HCT116 (cell line): Measurements from ENCODE around the gene SLCO2B1. TPM values are rescaled to one million over a fixed set of nuclear protein-coding genes. Genes with fewer than 3 reads are reported as not detected.

ENCODE experiments used
- ATAC-seq: fragments of 200-7000 bp; cut with Tn5 transposase; 2 replicates; pipeline ENCODE4 v1.9.1; 2020; ENCODE audit warnings: mild to moderate bottlenecking, moderate library complexity
- BruUV-seq: library from RNA; stranded (reverse); fragments of 400-500 nt; replicated peaks from 2 replicates; lab custom pipeline; 2021; lab: Mats Ljungman, UMichigan
- CTCF ChIA-PET: fragments of 300-600 bp; sonication (Branson Sonifier 250); formaldehyde crosslinking; loops from one replicate; lab custom pipeline; 2021; ENCODE audit warnings: antibody characterized with exemption; lab: Charles Lee
- POLR2A ChIA-PET: fragments of 300-600, 350-600 bp; sonication (Branson Sonifier 250); formaldehyde crosslinking; loops from one replicate; lab custom pipeline; 2021; ENCODE audit warnings: antibody characterized with exemption; lab: Charles Lee
- RAD21 ChIA-PET, 2 experiments: fragments of 300-600 bp; sonication (Branson Sonifier 250); formaldehyde crosslinking; loops; one replicate each; lab custom pipeline; 2023; ENCODE audit warnings: low total read pairs in 2 of 2; ENCODE audit not compliant: uncharacterized antibody in 2 of 2, unreplicated experiment in 2 of 2, low non-redundant PET in 1 of 2; lab: Charles Lee
- DNase-seq: peaks from one replicate; pipeline ENCODE4 v3.0.0-alpha.2; 2010; ENCODE audit warnings: low read depth, low spot score
- H2AFZ ChIP-seq: fragments of 200-600 bp; shearing (Covaris generic), sonication (generic); 2 replicates; pipeline ENCODE4 v1.6.1; 2017; ENCODE audit warnings: low read depth, mixed run types, mixed read lengths, antibody characterized with exemption, low read length; ENCODE audit not compliant: poor library complexity, severe bottlenecking
- H3K27ac ChIP-seq: 2 replicates; pipeline ENCODE4 v1.5.1; 2012; ENCODE audit warnings: low read depth, low read length
- H3K27me3 ChIP-seq: fragments of 200-600 bp; sonication (generic); 2 replicates; pipeline ENCODE4 v1.6.1; 2016; ENCODE audit warnings: mixed run types, low read length, mixed read lengths; ENCODE audit not compliant: insufficient read depth
- H3K36me3 ChIP-seq, 2 experiments: fragments of 200-500 bp in 1 of 2; fragments of 200-600 bp in 1 of 2; sonication (Bioruptor generic) in 1 of 2; sonication (generic) in 1 of 2; 2 replicates each; pipeline versions ENCODE4 v1.5.1 to v1.6.1; 2014 to 2016; ENCODE audit warnings: low read length in 2 of 2, inconsistent platforms in 1 of 2, mixed read lengths in 1 of 2, mixed run types in 1 of 2; ENCODE audit not compliant: insufficient read depth in 2 of 2, control insufficient read depth in 1 of 2
- H3K4me1 ChIP-seq, 2 experiments: fragments of 200-600 bp in 1 of 2; sonication (generic) in 1 of 2; 2 replicates each; pipeline versions ENCODE4 v1.5.1 to v1.6.1; 2012 to 2017; ENCODE audit warnings: low read length in 2 of 2, inconsistent platforms in 1 of 2, mild to moderate bottlenecking in 1 of 2, mixed read lengths in 1 of 2, mixed run types in 1 of 2, moderate library complexity in 1 of 2; ENCODE audit not compliant: insufficient read depth in 2 of 2, control insufficient read depth in 1 of 2
- H3K4me2 ChIP-seq: fragments of 200-600 bp; sonication (generic); 2 replicates; pipeline ENCODE4 v1.6.1; 2017; ENCODE audit warnings: mixed run types, low read length, mixed read lengths
- H3K4me3 ChIP-seq, 2 experiments: fragments of 200-600 bp in 1 of 2; sonication (generic) in 1 of 2; replicated peaks in 1 of 2; 2 replicates each; pipeline ENCODE4 v1.5.1; 2011 to 2016; ENCODE audit warnings: low read length in 2 of 2, control low read depth in 1 of 2, low read depth in 1 of 2, mild to moderate bottlenecking in 1 of 2, mixed read lengths in 1 of 2, mixed run types in 1 of 2
- H3K79me2 ChIP-seq: fragments of 200-600 bp; sonication (generic); 2 replicates; pipeline ENCODE4 v1.6.1; 2017; ENCODE audit warnings: mild to moderate bottlenecking, mixed run types, low read length, moderate library complexity, mixed read lengths; ENCODE audit not compliant: insufficient read depth
- H3K9ac ChIP-seq: fragments of 200-600 bp; sonication (generic); 2 replicates; pipeline ENCODE4 v1.6.1; 2016; ENCODE audit warnings: low read length, mixed read lengths
- H3K9me2 ChIP-seq: fragments of 200-600 bp; sonication (generic), shearing (Covaris generic); 2 replicates; pipeline ENCODE4 v1.6.1; 2017; ENCODE audit warnings: mixed run types, mild to moderate bottlenecking, moderate library complexity; ENCODE audit not compliant: insufficient read depth
- H3K9me3 ChIP-seq, 2 experiments: fragments of 200-500 bp in 1 of 2; fragments of 200-600 bp in 1 of 2; sonication (Bioruptor generic) in 1 of 2; sonication (generic) in 1 of 2; 2 replicates each; pipeline ENCODE4 v1.6.1; 2014 to 2017; ENCODE audit warnings: low read length in 2 of 2, mixed read lengths in 2 of 2, inconsistent platforms in 1 of 2, low read depth in 1 of 2, mild to moderate bottlenecking in 1 of 2, mixed run types in 1 of 2, moderate library complexity in 1 of 2; ENCODE audit not compliant: control insufficient read depth in 1 of 2, insufficient read depth in 1 of 2
- H4K20me1 ChIP-seq: fragments of 200-600 bp; sonication (generic), shearing (Covaris generic); 2 replicates; pipeline ENCODE4 v1.6.1; 2017; ENCODE audit warnings: mixed run types, mild to moderate bottlenecking, moderate library complexity; ENCODE audit not compliant: insufficient read depth
- ATF3 ChIP-seq: IDR thresholded peaks from 2 replicates; pipeline ENCODE4 v1.6.1; 2012
- CBX3 ChIP-seq: IDR thresholded peaks from 2 replicates; pipeline ENCODE4 v1.6.1; 2012; ENCODE audit warnings: low read depth
- EGR1 ChIP-seq: IDR thresholded peaks from 2 replicates; pipeline ENCODE4 v1.6.1; 2012; ENCODE audit warnings: low read depth
- ELF1 ChIP-seq: IDR thresholded peaks from 2 replicates; pipeline ENCODE4 v1.6.1; 2012; ENCODE audit warnings: low read depth, borderline replicate concordance
- EZH2 ChIP-seq: fragments of 200-600 bp; sonication (generic); IDR thresholded peaks from 2 replicates; pipeline ENCODE4 v1.6.1; 2017; ENCODE audit warnings: antibody characterized with exemption, mixed run types
- EZH2phosphoT487 ChIP-seq: fragments of 200-600 bp; IDR thresholded peaks from 2 replicates; pipeline ENCODE4 v1.6.1; 2018; ENCODE audit warnings: antibody characterized with exemption, borderline replicate concordance
- FOSL1 ChIP-seq: IDR thresholded peaks from 2 replicates; pipeline ENCODE4 v1.6.1; 2012; ENCODE audit warnings: low read depth
- JUND ChIP-seq: IDR thresholded peaks from 2 replicates; pipeline ENCODE4 v1.6.1; 2012
- MAX ChIP-seq: IDR thresholded peaks from 2 replicates; pipeline ENCODE4 v1.6.1; 2012
- POLR2A ChIP-seq: IDR thresholded peaks from 2 replicates; pipeline ENCODE4 v1.7.0; 2011; ENCODE audit warnings: borderline replicate concordance; ENCODE audit not compliant: insufficient read depth, insufficient read length; ENCODE audit errors: extremely low read depth
- POLR2AphosphoS5 ChIP-seq: IDR thresholded peaks from 2 replicates; pipeline ENCODE4 v1.6.1; 2011; ENCODE audit warnings: mild to moderate bottlenecking, low read depth, low read length, moderate library complexity
- SIN3A ChIP-seq: IDR thresholded peaks from 2 replicates; pipeline ENCODE4 v1.6.1; 2012; ENCODE audit warnings: low read depth
- SP1 ChIP-seq: IDR thresholded peaks from 2 replicates; pipeline ENCODE4 v1.6.1; 2012; ENCODE audit warnings: low read depth
- TCF7L2 ChIP-seq: IDR thresholded peaks from 2 replicates; pipeline ENCODE4 v1.7.0; 2011; ENCODE audit warnings: borderline replicate concordance, inconsistent platforms; ENCODE audit not compliant: insufficient read depth, insufficient read length; ENCODE audit errors: extremely low read depth
- YY1 ChIP-seq: IDR thresholded peaks from 2 replicates; pipeline ENCODE4 v1.6.1; 2011; ENCODE audit warnings: low read length, low read depth, moderate library complexity, mild to moderate bottlenecking; ENCODE audit not compliant: insufficient replicate concordance; ENCODE audit errors: extremely low read depth
- ZBTB33 ChIP-seq: IDR thresholded peaks from 2 replicates; pipeline ENCODE4 v1.6.1; 2011; ENCODE audit warnings: mild to moderate bottlenecking, low read length, moderate library complexity; ENCODE audit not compliant: insufficient replicate concordance; ENCODE audit errors: extremely low read depth
- ZFX ChIP-seq: fragments of 450-650 bp; IDR thresholded peaks from 2 replicates; pipeline ENCODE4 v1.6.1; 2017
- ZNF274 ChIP-seq: fragments of 200-500 bp; sonication (Bioruptor generic); IDR thresholded peaks from 2 replicates; pipeline ENCODE4 v1.6.1; 2014; ENCODE audit warnings: mild to moderate bottlenecking, low read depth, low read length, inconsistent platforms
- intact Hi-C: fragments of 100-400 bp; cut with micrococcal nuclease; formaldehyde crosslinking; loops from 2 replicates; pipeline ENCODE4 v1.10.0; 2022
- total RNA-seq: library from RNA; stranded (reverse); gene quantifications from one replicate; pipeline ENCODE4 v1.2.1, GENCODE V29; 2021; ENCODE audit not compliant: unreplicated experiment
- TF ChIP-seq, protein P1 (sequence below), 3 experiments: fragments of 200-600 bp in 1 of 3; sonication (generic) in 1 of 3; IDR thresholded peaks in 2 of 3; conservative IDR thresholded peaks in 1 of 3; 2 replicates each; pipeline ENCODE4 v1.5.1; 2012 to 2017; ENCODE audit warnings: low read depth in 2 of 3, low read length in 2 of 3, antibody characterized with exemption in 1 of 3, borderline replicate concordance in 1 of 3, control low read depth in 1 of 3, mild to moderate bottlenecking in 1 of 3, mixed read lengths in 1 of 3, mixed run types in 1 of 3, moderate library complexity in 1 of 3; ENCODE audit not compliant: insufficient read depth in 1 of 3

SLCO2B1 gene
- total RNA-seq, 1 experiment from 2014 or later: 0.81 TPM

DNA sequence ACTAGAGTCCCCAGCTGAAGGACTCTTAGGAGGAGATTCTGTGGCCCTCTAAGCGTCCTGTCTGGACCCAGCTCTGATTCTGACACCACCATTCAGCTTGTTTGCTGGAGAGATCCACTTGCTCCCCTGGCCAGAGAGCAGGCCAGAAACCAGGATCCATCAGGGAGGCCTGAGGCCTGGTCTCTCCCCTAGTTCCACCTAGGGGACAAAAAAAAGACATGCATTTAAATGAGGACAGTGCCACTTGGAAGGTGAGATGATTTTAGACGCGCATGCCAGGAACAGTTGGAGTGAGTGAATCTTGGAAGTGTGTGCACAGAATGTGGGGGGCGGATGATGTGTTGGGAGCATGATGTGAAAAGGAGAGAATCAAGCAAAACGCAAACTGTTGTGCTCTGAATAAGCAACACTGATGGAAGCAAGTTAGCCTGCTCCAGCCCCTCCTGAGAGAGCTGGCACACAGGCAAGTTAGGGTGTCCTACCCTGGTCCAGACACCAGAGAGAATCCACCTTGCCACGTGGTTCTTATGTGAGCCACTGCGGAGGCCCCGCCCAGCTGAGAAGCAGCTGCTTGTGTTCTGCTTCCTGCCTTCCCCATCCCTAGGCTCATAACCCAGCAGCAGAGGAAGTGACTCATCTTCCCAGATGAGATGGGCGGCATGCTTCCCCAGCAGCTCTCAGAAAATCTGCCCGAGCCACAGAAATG is 8.0 kb upstream of the SLCO2B1 start:
- H3K79me2 ChIP-seq: no peaks in the 10 kb centered on the region
- peak overlapping the region; percentile 5; the same call in 1 of the 2 replicates for H3K9ac ChIP-seq
- H3K9me2 ChIP-seq: no peaks in the 10 kb centered on the region
- H3K4me1 ChIP-seq: peaks cover 10 to 28% of the 10 kb centered on the region in 2 experiments
- H3K9me3 ChIP-seq: no peaks in the 10 kb centered on the region
- RAD21 ChIA-PET: interaction anchor here (0.9 to 3.1 kb wide), 5 partner anchors 62 to 120 kb away, joined by 3 to 16 read pairs (median 5); no protein-coding TSS in a partner anchor
- DNase-seq (peak; percentile 84), ATAC-seq (peak; percentile 86)
- intact Hi-C loops: no loop called here
- H2AFZ ChIP-seq: peak overlapping the region; percentile 36
- BruUV-seq: no TSS peak
- no peaks in the 10 kb centered on the region for H3K36me3 ChIP-seq
- H3K4me2 ChIP-seq: peak overlapping the region; percentile 64
- peak overlapping the region; percentile 53 for H3K27ac ChIP-seq
- POLR2A ChIA-PET: interaction anchor here (1.1 to 1.2 kb wide), 2 partner anchors 62 to 106 kb away, joined by 3 to 5 read pairs; no protein-coding TSS in a partner anchor
- CTCF ChIA-PET: interaction anchor here (0.8 to 9.1 kb wide), 14 partner anchors 27 to 213 kb away, joined by 3 to 255 read pairs (median 5); partner anchors contain the start of gene TPBGL
- peak overlapping the region in 1 of 2 experiments; percentile 16; a peak in 1 of 4 replicates for H3K4me3 ChIP-seq
- TF ChIP-seq TCF7L2: peak; percentile 20
- TF ChIP-seq EZH2: no peak
- TF ChIP-seq SIN3A: 0 out of 2 replicates have a peak, but pooled peaks have one; percentile 64
- no peak for TF ChIP-seq EGR1
- no peak for TF ChIP-seq ELF1
- no peak for TF ChIP-seq EZH2phosphoT487
- peak; percentile 46 for TF ChIP-seq POLR2A
- TF ChIP-seq, protein P1, sequence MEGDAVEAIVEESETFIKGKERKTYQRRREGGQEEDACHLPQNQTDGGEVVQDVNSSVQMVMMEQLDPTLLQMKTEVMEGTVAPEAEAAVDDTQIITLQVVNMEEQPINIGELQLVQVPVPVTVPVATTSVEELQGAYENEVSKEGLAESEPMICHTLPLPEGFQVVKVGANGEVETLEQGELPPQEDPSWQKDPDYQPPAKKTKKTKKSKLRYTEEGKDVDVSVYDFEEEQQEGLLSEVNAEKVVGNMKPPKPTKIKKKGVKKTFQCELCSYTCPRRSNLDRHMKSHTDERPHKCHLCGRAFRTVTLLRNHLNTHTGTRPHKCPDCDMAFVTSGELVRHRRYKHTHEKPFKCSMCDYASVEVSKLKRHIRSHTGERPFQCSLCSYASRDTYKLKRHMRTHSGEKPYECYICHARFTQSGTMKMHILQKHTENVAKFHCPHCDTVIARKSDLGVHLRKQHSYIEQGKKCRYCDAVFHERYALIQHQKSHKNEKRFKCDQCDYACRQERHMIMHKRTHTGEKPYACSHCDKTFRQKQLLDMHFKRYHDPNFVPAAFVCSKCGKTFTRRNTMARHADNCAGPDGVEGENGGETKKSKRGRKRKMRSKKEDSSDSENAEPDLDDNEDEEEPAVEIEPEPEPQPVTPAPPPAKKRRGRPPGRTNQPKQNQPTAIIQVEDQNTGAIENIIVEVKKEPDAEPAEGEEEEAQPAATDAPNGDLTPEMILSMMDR (IDR thresholded peaks at IDR 0.05 in 2 of 3, conservative IDR thresholded peaks at IDR 0.05 in 1 of 3; ENCODE audit: borderline replicate concordance in 1 of 3, insufficient read depth in 1 of 3, low read depth in 2 of 3, low read length in 2 of 3): no peak
- TF ChIP-seq MAX: peak; percentile 95
- no peak for TF ChIP-seq ZBTB33
- TF ChIP-seq ZFX: peak; percentile 63; the same call in 1 of the 2 replicates
- TF ChIP-seq ZNF274: no peak
- peak; percentile 72 for TF ChIP-seq SP1
- TF ChIP-seq FOSL1: peak; percentile 84
- peak; percentile 86 for TF ChIP-seq CBX3
- peak; percentile 91 for TF ChIP-seq JUND
- no peak for TF ChIP-seq ATF3
- TF ChIP-seq YY1: no peak
- TF ChIP-seq POLR2AphosphoS5: peak; percentile 45; the same call in 1 of the 2 replicates
- H4K20me1 ChIP-seq: no peaks in the 10 kb centered on the region
- H3K27me3 ChIP-seq: no peaks in the 10 kb centered on the region
